CD4-positive, alpha-beta T cell treated with Interleukin-12 subunit alpha and Interleukin-12 subunit beta, for 1 hour (primary cell): ENCODE data around the gene CNTN6.

ENCODE experiments used
- DNase-seq: peaks from one replicate; pipeline ENCODE4 v3.0.0-alpha.2; 2020

Gene CNTN6

DNA sequence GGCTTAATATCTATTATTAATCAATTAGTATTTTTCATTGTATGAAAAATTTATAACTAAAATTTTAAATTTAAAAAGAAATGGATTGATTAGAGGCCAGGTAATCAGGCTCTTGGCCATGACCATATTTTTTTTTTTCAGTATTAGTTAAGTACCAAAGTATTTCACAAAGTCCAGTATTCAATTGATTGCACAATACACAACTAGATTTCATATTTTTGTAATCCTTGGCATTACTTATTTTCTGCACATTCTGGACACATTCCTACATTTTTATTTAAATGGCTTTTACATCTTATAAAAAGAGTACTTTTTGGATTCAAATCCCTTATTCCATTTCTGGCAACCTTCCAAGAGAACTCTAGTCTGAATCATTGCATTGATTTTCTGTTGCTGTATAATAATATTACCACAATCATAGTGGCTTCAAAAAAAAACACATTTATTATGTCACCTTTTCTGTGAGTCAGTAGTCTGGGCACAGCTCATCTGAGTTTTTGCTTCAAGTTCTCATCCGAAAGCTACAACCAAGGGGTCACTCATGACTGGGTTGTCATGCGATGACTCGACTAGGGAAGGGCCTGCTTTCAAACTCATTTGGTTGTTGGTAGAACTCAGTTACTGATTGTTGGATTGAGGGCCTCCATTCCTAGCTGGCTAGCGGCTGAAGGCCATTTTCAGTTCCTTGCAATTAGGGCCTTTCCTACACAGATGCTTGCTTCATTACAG lies 90.7 kb downstream of the CNTN6 start:
- no peak for DNase-seq

DNA sequence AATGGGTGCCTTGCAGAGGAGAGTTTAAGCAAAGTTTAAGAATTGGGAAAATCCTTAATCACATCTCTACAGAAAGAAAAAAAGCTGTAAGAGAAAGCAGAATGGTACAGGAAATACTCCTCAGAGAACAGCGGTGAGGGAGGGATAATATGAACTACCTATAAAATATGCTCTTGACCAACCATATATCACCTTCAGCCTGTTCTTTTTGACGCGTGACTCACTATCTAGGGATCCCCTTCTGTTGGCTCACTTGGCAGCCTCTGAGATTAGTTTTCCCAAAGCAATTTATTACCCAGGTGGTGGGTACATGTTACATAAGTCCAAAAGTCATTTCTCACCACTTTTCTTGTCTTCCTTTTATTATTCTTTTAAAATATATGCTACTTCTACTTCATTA lies 97.7 kb downstream of the CNTN6 start:
- no peak for DNase-seq

DNA sequence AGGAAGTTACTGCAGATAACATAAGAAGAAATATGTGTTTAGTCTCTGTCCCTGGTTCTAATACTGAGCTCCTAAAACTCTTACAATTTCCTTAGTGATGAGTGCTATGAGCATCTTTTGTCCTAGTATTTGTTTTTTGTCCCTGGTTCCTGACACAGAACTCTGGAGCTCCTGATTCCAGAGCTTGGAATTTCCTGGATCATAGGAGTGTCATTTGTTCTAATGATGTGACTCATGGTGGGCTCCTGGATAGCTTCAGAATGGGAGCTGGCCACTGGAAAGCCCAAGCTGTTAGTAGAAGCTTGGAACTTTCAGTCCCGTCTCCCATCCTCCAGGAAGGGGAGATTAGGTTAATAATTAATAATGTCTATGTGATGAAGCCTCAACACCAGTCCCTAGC lies 98.2 kb downstream of the CNTN6 start:
- DNase-seq, result no peak

DNA sequence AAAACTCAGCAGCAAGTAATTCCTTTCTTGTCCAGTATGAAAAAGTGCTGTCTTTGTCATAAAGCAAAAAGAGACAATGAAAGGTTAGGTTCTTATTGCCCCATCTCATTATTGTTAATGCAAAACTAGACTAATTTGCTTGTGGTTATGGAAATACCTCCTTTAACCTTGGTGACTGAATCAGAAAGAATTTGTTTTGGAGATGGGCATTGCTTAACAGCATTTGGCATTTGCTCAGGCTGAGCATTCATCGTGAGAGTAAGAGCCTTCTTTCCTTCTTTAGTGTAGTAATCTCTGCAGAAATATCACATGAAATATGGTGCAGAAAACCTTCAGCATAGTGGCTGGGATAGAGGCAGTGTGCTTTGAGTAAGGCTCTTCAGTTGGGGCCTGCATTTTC lies 103.1 kb downstream of the CNTN6 start:
- DNase-seq, result no peak

DNA sequence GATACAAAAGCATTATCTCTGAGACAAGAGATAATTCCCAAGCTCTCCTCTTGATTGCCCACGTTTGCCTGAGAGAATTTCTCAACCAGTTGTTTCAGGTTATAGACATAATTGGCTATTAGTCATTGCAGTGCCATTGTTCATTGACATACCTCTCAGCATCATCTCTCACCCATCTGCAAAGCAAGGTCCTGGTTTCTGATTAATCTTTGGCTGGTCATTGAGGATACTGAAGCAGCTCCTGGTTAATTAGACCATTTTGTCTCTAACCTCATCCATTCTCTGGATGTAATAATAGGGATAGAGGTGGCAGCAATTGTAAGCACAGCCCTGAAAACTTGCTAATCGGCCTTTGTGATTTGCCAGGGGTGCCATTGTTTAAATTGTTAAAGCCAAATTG lies 104.2 kb downstream of the CNTN6 start:
- DNase-seq, result no peak

DNA sequence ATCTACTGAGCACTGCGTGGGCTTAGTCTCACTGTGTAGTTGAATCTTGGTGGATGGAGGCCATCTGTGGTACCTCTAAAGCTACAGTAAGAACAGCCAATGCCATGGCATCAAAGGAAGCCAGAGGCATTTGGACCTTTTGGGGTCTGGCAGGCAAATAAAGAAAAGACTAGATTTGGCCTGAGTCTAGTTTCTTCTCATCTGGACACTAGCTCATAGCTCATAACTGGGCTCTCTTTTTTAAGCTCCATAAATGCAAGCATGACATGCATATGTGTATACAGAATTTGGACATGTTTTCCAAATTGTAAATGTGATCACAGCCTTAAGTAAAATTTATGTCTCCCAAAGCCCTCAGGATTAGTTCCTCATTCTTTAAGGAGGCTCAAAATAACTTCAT lies 107.5 kb downstream of the CNTN6 start:
- DNase-seq, result no peak

DNA sequence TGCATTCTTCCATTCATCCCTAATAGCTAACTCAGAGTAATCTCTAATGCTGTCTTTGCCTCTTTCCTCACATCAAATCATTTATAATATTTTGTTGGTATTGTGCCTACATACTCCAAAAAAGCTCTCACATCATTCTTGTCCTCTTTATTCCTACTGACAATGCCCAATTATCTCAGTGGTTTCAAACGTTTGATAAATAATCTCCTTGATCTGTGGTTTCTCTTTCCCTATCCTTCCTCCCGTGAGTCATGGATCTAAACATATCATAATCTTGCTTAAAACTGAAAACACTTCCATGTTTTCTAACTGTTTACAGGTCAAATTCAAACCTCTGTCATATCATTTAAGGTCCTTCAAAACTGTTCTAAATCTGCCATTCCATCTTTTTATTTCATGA lies 115.1 kb downstream of the CNTN6 start:
- DNase-seq, result no peak

DNA sequence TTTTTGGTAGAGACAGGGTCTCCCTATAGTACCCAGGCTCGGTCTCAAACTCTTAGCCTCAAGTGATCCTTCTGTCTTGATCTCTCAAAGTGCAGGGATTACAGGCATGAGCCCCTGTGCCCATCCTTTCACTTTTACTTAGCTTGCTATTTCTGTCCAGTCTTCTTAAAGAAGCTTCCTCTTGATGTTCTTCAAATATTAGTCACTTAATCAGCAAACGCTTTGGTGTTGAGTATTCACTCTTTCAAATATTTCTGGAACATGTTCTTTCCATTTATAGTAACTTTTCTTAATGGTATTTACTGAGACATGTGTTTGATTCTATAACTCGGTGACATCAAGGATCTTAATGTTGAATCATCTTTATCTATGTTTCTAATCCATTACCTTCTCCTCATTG lies 122.1 kb downstream of the CNTN6 start:
- no peak for DNase-seq

DNA sequence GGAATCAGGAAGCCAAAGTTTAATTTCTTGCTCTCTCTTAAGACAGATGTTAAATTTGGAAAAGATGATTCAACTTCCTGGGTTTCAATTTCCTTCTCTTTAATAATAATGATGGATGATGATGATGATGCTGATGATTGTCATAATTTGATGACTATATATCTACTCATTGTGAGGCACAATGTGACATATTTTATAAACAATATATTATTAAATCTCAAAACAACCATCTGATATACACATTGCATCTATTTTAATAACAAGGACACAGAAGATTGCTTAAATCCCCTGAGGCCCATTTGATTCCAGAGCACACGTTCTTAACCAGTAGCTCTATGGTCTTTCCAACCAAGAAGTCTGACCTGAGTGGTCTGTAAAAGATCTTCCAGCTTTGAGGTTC lies 124.0 kb downstream of the CNTN6 start:
- no peak for DNase-seq

DNA sequence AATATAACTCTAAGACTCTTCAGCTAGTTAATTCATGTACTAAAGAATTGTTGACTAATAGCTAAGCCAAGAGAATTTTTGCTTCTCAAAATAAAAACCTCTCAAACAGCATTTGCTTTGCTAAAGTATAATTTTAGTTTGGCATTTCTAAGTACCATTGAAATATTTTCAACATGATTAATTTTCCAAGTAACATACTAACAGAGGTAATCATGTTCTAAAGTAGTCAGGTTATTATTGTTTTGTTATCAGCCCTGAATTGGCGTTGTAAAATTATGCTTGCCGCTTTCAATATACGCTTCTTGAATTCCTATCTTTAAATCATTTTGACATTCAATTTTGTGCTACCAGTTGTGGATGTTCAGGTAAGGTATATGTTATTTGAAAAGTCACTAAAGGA lies 134.3 kb downstream of the CNTN6 start:
- no peak for DNase-seq

DNA sequence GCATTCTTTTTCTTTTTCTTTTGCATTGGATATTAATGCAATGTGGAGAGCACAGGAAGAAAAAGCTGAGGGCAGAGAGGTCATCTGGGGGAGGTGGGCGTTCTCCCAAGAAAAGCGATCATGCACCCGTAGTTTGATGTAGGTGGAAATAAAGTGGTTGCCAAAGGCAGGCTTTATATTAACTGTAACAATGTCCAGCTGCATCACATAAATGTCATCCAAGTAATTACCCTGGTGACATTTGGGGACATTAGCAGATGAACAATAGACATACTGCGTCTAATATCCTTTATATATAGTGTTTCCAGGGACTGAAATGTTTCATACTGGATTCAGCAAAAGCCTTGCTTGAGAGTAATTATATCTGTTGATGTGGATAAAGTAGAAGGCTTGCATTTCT lies 135.5 kb downstream of the CNTN6 start:
- DNase-seq, result no peak

DNA sequence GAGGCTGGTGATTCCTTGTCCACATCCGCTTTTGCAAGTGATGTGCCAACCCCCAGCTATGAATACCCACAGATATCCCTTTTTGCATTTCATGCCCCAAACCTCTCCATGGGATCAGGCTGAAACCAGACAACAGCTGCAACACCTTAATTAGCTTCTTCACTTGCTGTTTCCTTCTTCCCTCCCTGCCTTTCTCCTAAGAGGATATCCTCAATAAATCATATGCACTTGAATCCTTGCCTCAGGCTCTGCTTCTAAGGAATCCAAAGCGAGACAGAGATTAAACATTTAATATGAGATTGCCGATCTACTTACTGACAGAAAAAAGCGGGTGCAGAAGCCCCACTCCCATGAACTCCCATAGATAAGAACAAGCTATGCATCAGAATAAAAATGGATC lies 138.1 kb downstream of the CNTN6 start:
- no peak for DNase-seq

DNA sequence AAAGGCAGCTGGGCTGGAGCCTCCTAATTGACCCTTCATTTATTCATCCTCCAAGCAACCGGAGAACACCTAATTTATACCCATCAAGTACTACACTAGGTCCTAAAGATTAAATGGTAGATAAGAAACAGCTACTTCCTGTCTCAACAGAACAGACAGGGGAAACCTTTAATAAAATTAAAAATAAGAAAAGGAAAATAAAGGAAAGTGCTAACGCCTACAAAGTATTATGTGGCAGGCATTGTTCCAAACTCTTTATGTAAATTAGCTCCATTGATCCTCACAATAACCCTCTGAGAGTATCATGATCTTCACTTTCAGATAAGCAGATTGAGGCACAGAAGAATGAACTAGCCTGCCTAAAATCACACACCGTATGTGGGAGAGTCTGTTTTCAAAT lies 139.5 kb downstream of the CNTN6 start:
- no peak for DNase-seq

DNA sequence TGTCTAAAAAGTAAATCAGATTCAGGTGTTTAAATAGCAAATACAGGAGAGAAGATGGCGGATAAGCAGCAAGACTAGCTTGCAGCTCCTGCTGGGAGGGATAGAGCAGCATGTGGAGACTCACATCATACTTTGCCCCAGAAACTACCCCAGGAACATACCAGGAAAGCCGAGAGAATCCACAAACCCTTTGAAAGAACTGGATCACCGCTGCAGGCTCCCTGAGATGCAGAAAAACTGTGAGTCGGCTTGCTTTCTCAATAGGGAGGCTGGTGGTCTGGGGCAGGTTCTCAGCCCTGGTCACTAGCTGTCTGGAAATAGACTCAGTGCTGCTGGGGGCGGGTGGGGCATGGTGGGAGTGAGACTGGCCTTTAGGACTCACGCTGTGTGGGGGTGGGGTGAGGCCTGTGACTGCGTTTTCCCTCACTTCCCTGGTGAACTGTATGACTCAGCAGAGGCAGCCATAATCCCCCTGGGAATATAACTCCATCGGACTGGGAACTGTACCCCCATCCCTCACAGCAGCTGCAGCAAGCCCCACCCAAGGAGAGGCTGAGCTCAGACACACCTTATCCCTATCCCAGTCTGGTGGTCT lies 142.8 kb downstream of the CNTN6 start:
- no peak for DNase-seq

DNA sequence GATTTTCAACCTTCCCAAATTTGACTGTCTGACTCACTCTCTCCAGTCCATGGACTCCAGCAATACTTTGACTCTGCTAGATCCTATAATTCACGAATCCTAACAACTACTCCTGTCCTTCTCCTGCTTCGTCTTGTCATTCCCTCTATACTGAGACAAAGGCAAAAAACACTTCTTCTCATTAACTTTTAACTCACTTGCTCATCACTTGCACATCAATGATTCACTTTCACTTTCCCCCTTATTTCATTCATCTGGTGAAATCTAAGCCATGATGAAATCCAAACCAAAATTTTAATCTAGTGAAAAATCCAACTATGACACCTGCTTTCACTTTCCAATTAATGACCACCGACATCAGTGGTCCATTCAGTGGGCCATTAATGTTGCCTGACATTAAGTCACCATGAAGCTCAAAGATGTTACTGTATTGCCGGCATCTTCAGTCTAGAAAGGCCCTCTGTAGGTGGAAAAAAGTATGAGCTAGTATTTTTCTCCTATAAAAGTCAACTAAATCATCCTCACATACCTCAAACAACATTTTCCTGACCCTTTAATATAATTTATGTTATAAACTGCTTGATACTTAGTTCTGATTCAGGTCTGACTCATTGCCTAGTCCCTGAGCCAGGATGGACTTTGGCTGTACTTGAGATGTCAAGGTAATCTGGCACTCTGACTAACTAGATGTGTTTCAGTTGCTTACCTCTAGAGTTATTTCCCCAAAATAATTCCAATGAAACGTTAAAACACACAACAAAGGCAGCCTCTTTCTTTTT lies 158.6 kb downstream of the CNTN6 start:
- no peak for DNase-seq

DNA sequence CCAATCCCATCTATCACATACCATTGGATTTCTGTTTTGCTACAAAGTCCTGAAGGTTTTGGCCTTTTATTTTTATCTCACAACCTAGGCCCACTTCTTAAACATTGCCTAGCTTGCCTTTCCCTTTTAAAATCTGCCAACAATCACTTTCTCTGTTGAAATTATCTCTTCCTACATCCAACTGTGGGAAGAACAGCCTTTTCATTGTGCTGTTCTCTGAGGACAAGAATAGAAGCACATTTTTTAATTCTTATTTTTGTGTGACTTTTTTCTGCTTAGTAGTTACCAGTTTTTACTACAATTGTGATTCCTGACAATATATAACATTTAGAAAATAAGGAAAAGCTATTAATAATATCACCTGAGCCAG lies 159.2 kb downstream of the CNTN6 start:
- no peak for DNase-seq

DNA sequence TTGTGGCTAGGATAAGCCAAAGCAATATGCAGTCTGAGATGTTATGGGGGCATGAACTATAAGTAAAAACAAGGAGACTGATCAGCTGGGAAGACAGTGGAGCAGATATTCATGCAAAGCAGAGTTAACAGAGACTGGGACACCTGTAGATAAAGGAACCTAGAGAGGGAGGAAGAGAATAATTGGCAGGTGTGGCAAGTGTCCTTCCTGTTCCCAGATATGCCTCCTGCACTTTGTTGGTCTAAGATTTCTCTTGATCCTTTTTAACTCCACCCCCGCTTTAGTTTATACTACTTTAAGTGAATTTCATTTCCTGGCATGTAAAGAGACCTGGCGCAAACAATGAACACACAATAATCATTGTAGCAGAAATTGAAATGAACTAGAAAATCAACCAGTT lies 169.4 kb downstream of the CNTN6 start:
- no peak for DNase-seq

DNA sequence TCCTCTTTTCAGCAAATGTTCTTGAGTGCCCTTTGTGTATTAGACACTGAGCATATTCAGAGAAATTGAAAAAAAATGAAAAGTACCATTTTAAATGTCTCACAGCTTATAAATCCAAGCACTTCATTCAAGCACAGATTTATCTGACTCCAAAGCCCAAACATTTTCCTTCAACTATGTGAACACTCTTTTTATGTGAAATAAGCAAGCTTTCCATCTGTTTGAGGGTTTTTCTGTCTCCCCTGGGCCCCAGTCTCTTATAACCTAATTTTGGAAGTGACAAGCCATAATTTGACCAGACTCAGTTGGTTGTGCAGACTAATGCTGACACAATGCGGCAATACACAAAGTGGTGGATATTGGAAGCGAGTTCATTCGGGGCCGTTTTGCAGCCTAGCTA lies 170.3 kb downstream of the CNTN6 start:
- DNase-seq, result no peak

DNA sequence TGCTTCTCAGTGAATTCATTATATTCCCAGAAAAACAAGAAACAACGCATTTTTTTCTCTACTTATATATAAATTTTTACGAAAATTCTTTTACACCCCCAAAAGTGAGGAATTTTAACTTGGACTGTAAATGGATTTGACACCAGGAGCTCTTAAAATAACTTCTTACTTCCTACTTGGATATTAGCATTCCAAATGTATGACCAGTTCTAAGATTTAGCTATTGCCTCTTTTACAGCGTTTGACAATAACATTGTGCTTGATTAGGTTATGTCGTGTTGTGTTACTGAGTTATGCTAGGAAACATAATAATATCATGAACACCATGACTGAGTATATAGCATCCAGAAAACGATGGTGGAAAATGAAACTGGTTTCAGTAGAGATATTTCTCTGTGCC lies 177.0 kb downstream of the CNTN6 start:
- DNase-seq, result no peak

DNA sequence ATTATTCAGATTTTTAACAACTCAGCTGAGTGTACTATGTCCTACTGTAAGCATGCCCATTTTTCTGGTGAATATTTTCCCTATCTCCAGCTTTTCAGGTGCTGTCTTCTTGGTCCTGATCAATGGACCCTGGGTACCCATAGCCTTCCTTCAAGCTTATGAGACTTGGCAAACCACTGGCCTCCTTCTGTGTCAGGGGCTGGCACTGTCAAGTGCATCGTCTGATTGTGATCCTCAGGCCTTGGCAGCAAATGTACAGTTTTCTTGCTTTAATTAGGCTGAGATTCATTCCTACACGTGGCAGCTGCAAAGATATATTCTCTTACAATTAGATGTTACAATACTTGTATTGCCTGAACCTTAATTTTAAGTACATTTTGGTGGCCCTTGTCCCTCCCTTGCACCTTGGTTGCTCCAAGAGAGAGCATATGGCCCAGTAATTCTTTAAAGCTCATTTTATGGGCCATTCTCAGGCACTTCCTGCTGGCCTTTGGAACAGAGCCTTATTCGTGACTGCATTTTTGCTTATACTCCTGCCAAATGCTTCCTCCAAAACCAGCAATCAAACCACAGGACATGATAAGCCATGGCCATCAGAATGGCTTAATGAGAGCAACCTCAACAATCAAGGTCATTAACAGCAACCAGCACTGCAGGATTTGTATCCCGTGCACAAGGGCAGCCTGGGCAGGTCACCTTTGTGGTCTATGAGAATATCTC lies 179.9 kb downstream of the CNTN6 start:
- no peak for DNase-seq

DNA sequence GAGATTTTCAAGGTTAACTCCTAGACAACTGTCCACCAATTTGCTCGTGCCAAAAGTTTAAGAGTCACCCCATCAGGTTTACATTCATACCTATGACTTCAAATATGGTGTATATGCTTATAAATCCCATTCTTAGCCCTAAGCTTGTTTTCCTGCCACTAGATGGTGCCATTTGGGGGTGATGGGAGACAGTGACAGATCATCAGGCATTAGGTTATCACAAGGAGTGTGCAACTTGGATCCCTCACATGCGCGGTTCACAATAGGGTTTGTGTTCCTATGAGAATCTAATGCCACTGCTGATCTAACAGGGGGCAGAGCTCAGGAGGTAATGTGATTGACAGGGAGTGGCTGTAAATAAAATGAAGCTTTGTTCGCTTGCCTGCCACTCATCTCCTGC lies 182.7 kb downstream of the CNTN6 start:
- DNase-seq, result no peak

DNA sequence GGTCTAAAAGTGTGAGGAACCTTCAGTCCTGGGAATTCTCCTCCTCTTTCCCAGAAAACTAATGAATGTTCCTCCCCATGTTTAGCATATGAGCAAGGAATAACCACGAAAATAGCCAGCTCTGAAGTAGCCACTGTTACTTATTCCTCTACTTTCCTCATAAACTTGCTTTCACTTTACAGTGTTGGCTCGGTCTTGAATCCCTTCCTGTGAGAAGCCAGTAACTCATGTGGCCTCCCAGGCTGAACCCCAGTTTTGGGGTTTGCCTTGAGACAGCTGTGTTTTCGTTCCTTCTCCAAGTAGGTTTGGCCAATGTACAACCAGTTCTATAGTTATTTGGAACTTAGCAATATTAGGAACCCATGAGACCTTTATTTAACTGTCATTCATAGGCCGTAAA lies 195.0 kb downstream of the CNTN6 start:
- no peak for DNase-seq

DNA sequence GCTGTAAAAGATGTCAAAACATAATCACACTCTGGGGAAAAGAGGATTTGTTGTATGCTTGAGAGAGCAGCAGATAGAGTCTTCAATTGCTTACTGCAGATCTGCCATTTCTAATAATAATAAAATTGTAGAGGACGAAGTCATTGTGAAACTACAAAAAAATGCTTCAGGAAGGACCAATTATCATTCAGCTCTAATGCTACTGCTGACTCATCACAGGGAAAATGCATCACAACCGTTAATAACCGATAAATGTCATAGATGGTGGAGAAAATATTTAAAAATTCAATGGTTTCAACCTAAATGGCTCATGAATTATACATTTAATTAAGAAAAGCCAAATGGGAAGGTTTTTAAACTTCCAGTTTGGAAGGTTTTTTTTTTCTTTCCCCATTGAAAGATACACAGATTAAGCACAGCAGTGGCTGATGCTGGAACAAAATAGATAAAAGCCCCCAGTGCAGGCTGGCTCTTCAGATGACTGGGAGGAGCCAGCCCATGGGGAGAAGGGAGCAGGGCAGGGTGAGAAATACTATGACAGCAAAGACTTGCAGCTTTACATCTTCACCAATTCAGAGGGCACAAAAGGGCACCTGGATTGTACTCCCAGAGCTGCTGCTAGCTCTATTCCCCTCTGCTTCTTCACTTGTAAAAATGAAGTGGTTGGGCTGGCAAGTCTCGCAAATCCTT lies 196.1 kb downstream of the CNTN6 start:
- DNase-seq, result no peak
